ENCODE results near the gene SNCB. TPM values are rescaled to one million over a fixed set of nuclear protein-coding genes. Genes with fewer than 3 reads are reported as not detected.

The SNCB gene
- total and polyA plus RNA-seq, 2 of the 8 experiments (the other 6 are each of a cell fraction or from before 2014, with no cell fraction given) = 4.2 to 5.9 TPM

GRCh38 chr5:176618783-176619182 is 11.6 kb downstream of the SNCB start (continued):
- no peak for TF ChIP-seq USF2 (IDR thresholded peaks at IDR 0.05; ENCODE audit: low read length)
- TF ChIP-seq PHF8 (conservative IDR thresholded peaks at IDR 0.05; ENCODE audit: low read depth, low read length) = no peak
- no peak for TF ChIP-seq ASH2L (IDR thresholded peaks at IDR 0.05; ENCODE audit: low read length)
- TF ChIP-seq SP1 (IDR thresholded peaks at IDR 0.05; ENCODE audit: low read depth, low read length) = no peak
- TF ChIP-seq BRCA1 (IDR thresholded peaks at IDR 0.05; ENCODE audit: low read depth, low read length) = no peak
- TF ChIP-seq EP300 (IDR thresholded peaks at IDR 0.05; ENCODE audit: borderline replicate concordance in 1 of 2, low read depth in 2 of 2, low read length in 2 of 2) = no peak
- no peak for TF ChIP-seq CEBPB (IDR thresholded peaks at IDR 0.05; ENCODE audit: low read depth, low read length)
- TF ChIP-seq ATF3 (IDR thresholded peaks at IDR 0.05; ENCODE audit: insufficient read depth, low read depth, low read length) = no peak
- TF ChIP-seq CHD2 (IDR thresholded peaks at IDR 0.05; ENCODE audit: low read length) = no peak
- TF ChIP-seq TEAD4 (IDR thresholded peaks at IDR 0.05; ENCODE audit: low read depth, low read length) = no peak
- no peak for TF ChIP-seq EZH2 (IDR thresholded peaks at IDR 0.05; ENCODE audit: low read depth, low read length, severe bottlenecking)
